ENCODE data around the gene TNFRSF12A. TPM values are rescaled to one million over a fixed set of nuclear protein-coding genes. Genes with fewer than 3 reads are reported as not detected.

TNFRSF12A gene
- total and polyA plus RNA-seq, 10 of the 15 experiments (the other 5 are each of a cell fraction or from before 2014, with no cell fraction given), result 0.35 to 1.7 (median 1.2) TPM; not detected in 2

DNA sequence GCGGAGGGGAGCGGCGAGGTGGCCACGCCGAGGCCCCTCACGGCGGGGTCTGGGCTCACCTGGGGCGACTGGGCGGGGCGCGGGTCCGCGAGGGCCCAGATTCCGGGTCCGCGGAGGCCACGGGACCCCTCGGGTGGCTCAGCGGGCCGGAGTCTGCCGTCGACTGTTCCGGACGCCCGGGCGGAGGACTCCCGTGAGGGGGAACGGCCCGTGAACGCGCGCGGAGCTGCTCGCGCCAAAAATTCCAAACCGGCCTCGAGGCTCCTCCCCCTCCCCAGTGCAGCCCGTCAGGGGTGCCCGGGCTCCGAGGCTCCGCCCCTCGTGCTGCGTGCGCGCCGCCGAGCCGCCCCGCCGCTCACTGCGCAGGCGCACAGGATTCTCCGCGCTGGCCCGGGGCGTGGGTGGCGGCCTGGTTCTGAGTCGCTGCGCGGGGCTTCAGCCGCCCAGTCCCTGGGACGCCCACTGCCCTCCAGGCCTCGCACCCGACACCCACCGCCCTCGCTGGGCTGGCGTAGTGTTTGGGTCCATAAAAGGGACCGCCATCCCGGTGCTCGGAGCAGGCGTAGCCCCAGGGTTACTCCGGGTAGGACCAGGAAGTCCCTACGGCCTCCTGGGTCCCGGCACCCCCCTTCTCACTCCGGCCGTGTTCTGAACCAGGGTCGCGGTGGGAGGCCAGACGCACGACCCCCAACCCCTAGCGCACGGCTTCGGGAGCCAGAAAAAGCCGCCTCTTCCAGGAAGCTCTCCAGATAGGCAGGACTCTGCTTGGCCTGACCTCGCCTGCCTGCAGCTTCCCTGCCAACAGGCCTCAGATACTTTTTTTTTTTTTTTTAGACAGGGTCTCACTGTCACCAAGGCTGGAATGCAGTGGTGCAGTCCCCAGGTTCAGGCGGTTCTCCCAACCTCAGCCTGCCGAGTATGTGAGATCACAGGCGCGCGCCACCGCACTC, 39.7 kb upstream of the TNFRSF12A start, which contains the start of gene PKMYT1 (continued):
- TF ChIP-seq TAF1 (IDR thresholded peaks at IDR 0.05; ENCODE audit: borderline replicate concordance, low read depth, low read length), result 0 out of 2 replicates have a peak, but pooled peaks have one; percentile 37
- TF ChIP-seq ASH2L (IDR thresholded peaks at IDR 0.05; ENCODE audit: borderline replicate concordance, low read depth), result no peak
- TF ChIP-seq POU2F2 (IDR thresholded peaks at IDR 0.05; ENCODE audit: borderline replicate concordance, low read depth, low read length), result peak; percentile 52; the same call in 1 of the 3 replicates
- TF ChIP-seq YY1 (IDR thresholded peaks at IDR 0.05; ENCODE audit: low read depth, low read length), result peak; percentile 11; the same call in 1 of the 2 replicates
- no peak for TF ChIP-seq SMC3 (IDR thresholded peaks at IDR 0.05; ENCODE audit: borderline replicate concordance, low read length)
- TF ChIP-seq KLF5 (IDR thresholded peaks at IDR 0.05; ENCODE audit: partially characterized antibody), result peak; percentile 50
- TF ChIP-seq NFYB (IDR thresholded peaks at IDR 0.05; ENCODE audit: insufficient read depth, low read depth, low read length), result peak; percentile 51; the same call in 1 of the 2 replicates
- no peak for TF ChIP-seq IRF4 (IDR thresholded peaks at IDR 0.05; ENCODE audit: low read depth, low read length)

DNA sequence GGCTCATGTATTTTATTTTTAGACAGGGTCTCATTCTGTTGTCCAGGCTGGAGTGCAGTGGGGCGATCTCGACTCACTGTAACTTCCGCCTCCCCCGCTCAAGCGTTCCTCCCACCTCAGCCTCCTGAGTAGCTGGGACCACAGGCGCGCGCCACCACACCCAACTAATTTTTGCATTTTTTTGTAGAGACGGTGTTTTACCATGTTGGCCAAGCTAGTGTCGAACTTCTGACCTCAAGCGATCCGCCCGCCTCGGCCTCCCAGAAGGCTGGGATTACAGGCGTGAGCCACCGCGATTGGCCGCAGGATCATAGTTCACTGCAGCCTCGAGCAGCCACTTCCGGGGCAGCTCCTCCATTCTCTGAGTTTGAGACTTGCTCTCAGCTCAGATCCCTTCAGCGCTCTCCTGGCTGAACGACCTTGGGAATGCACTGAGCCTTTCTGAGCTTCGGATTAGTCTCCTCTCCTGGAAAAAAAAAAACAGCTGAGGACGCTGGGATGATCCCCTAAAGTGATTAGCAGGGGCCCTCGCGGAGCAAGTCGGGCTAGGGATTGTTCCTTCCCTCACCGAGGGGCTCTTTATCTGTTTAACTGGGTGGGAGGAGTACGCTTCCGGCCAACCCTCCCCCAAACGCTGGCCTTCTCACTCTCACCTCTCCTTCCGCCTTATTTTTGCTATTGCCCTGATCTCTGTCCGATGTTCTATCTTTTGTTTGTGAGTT, 38.8 kb upstream of the TNFRSF12A start:
- 82% methylated on average over 33 of the region's 33 CpGs for WGBS (ENCODE audit: insufficient coverage, insufficient replicate concordance, low lambda C conversion rate, missing lambda C conversion rate)
- peak overlapping the region; percentile 93 for H3K9ac ChIP-seq (ENCODE audit: control insufficient read depth, insufficient read depth, low read length)
- in situ Hi-C loops (cut with MboI) (no loop called here), intact Hi-C loops (cut with micrococcal nuclease; ENCODE audit: unreplicated experiment) (loop anchor here (5.0 kb wide), 2 partner anchors 54 to 74 kb away; no protein-coding TSS in a partner anchor)
- ChIA-PET CTCF (interaction anchor here (1.1 to 2.3 kb wide), 11 partner anchors 10 to 98 kb away, joined by 3 to 13 read pairs (median 5); partner anchors contain the start of genes FLYWCH2 and PAQR4), POLR2A (interaction anchor here (0.7 to 2.9 kb wide), 3 partner anchors 9 to 151 kb away, joined by 3 to 18 read pairs (median 4); partner anchors contain the start of genes PAQR4 and ZG16B), RAD21 (ENCODE audit: unreplicated experiment) (interaction anchor here (0.9 to 2.4 kb wide), 3 partner anchors 11 to 54 kb away, joined by 3 to 6 read pairs (median 4); partner anchors contain the start of genes KREMEN2 and PAQR4), SMC1A (ENCODE audit: uncharacterized antibody, unreplicated experiment) (interaction anchor here (0.5 kb wide), 1 partner anchor 71 kb away, joined by 4 read pairs; no protein-coding TSS in a partner anchor)
- peaks cover 0 to 1% of the 10 kb centered on the region in 2 experiments; a peak in 1 of 4 replicates for H3K36me3 ChIP-seq (ENCODE audit: control insufficient read depth in 2 of 2, insufficient read depth in 2 of 2, low read length in 1 of 2)
- ATAC-seq (no peak), FAIRE-seq (no peak), DNase-seq (ENCODE audit: low read depth, low spot score) (no peak)
- no peaks in the 10 kb centered on the region for H3K9me3 ChIP-seq (replicated peaks; ENCODE audit: control insufficient read depth, insufficient read depth, low read length)
- H3K4me1 ChIP-seq (ENCODE audit: control insufficient read depth, insufficient read depth, low read length), result peaks cover 7% of the 10 kb centered on the region
- peak overlapping the region; percentile 77 for H3K4me2 ChIP-seq (ENCODE audit: control insufficient read depth, insufficient read depth)
- no peak overlapping the region for H2AFZ ChIP-seq (ENCODE audit: control insufficient read depth, low read depth, low read length)
- H3K27ac ChIP-seq (ENCODE audit: control insufficient read depth, insufficient read depth), result peak overlapping the region; percentile 88; the same call in 1 of the 2 replicates
- no TSS peak for BruUV-seq (replicated peaks)
- peak overlapping the region; percentile 74 for H3K4me3 ChIP-seq
- H3K79me2 ChIP-seq (ENCODE audit: control insufficient read depth, insufficient read depth, low read length), result peaks cover 11% of the 10 kb centered on the region
- no peaks in the 10 kb centered on the region for H3K27me3 ChIP-seq (replicated peaks in 1 of 2; ENCODE audit: control insufficient read depth in 2 of 2, insufficient read depth in 2 of 2, low read length in 1 of 2)
- H4K20me1 ChIP-seq (ENCODE audit: control insufficient read depth, insufficient read depth), result no peaks in the 10 kb centered on the region
- TF ChIP-seq KLF5 (IDR thresholded peaks at IDR 0.05; ENCODE audit: partially characterized antibody), result no peak
- TF ChIP-seq SMAD1 (IDR thresholded peaks at IDR 0.05; ENCODE audit: low read depth, partially characterized antibody), result no peak
- TF ChIP-seq NFXL1 (IDR thresholded peaks at IDR 0.05; ENCODE audit: borderline replicate concordance), result no peak
- no peak for TF ChIP-seq CBX3 (IDR thresholded peaks at IDR 0.05; ENCODE audit: borderline replicate concordance, low read depth)
- TF ChIP-seq CHD2 (IDR thresholded peaks at IDR 0.05; ENCODE audit: borderline replicate concordance, low read depth, low read length), result no peak
- TF ChIP-seq RAD21 (IDR thresholded peaks at IDR 0.05; ENCODE audit: insufficient read depth, low read depth, low read length), result no peak
- TF ChIP-seq IRF5 (IDR thresholded peaks at IDR 0.05; ENCODE audit: borderline replicate concordance), result no peak
- no peak for TF ChIP-seq ZBTB33 (IDR thresholded peaks at IDR 0.05)
- TF ChIP-seq TCF12 (IDR thresholded peaks at IDR 0.05; ENCODE audit: low read depth, low read length), result no peak
- TF ChIP-seq STAT1 (conservative IDR thresholded peaks at IDR 0.05), result no peak
